PC-3 (cell line): ENCODE results near the gene MAB21L4.

Experiments used
- CTCF ChIP-seq: fragments of 300-600 bp; sonication (generic); conservative IDR thresholded peaks from 2 replicates; pipeline ENCODE4 v1.5.1; 2017; ENCODE audit warnings: antibody characterized with exemption, low read depth, mild to moderate bottlenecking, low read length
- EZH2 ChIP-seq: fragments of 300-600 bp; sonication (generic); IDR thresholded peaks from one replicate; pipeline ENCODE4 v1.6.1; 2017; ENCODE audit warnings: antibody characterized with exemption, mild to moderate bottlenecking, low read length; ENCODE audit not compliant: unreplicated experiment
- EZH2phosphoT487 ChIP-seq: fragments of 300-600 bp; sonication (generic); IDR thresholded peaks from 2 replicates; pipeline ENCODE4 v1.6.1; 2018; ENCODE audit warnings: mild to moderate bottlenecking, antibody characterized with exemption, low read length, borderline replicate concordance

- TF ChIP-seq CTCF (no peak), EZH2 (no peak), EZH2phosphoT487 (no peak)
These were observed 16.9 kb downstream of the MAB21L4 start for GRCh38 chr2:240879105-240879504.
